Activated CD4-positive, alpha-beta T cell treated with anti-CD3 and anti-CD28 coated beads, Interleukin-2, Interleukin-6, amounts not matched to agents 100 ng/mL and 50 ng/mL, durations not matched to agents 16 hours and 8 hours (primary cell): ENCODE data around the gene SLC26A11.
"Not testable (repeated sequence)": the region's sequence is repeated elsewhere in the genome, so short reads cannot be mapped to it uniquely, and the experiment has no call there.

Source experiments
- DNase-seq: peaks from one replicate; pipeline ENCODE4 v3.0.0-alpha.2; 2020

The SLC26A11 gene

GRCh38 chr17:80245566-80246265 is 25.5 kb downstream of the SLC26A11 start:
- no peak for DNase-seq

GRCh38 chr17:80246266-80246681 is 26.0 kb downstream of the SLC26A11 start:
- DNase-seq = no peak

- no peak for DNase-seq
Observed at GRCh38 chr17:80246726-80247125, 26.5 kb downstream of the SLC26A11 start.

GRCh38 chr17:80247561-80247960 is 27.3 kb downstream of the SLC26A11 start:
- DNase-seq = no peak

GRCh38 chr17:80248001-80248893 is 28.0 kb downstream of the SLC26A11 start:
- no peak for DNase-seq

GRCh38 chr17:80248894-80249710 is 28.9 kb downstream of the SLC26A11 start:
- DNase-seq = no peak

GRCh38 chr17:80251966-80252365 is 31.7 kb downstream of the SLC26A11 start:
- DNase-seq = no peak

GRCh38 chr17:80252871-80253270 is 32.6 kb downstream of the SLC26A11 start:
- DNase-seq = peak; percentile 92

- DNase-seq = no peak
Observed at GRCh38 chr17:80253631-80254395, 33.6 kb downstream of the SLC26A11 start.

GRCh38 chr17:80254396-80255251 is 34.4 kb downstream of the SLC26A11 start:
- peak; percentile 95 for DNase-seq

- no peak for DNase-seq
Observed at GRCh38 chr17:80256034-80256350, 35.8 kb downstream of the SLC26A11 start.

- no peak for DNase-seq
Observed at GRCh38 chr17:80257716-80258213, 37.5 kb downstream of the SLC26A11 start.

- not testable (repeated sequence) for DNase-seq
Observed at GRCh38 chr17:80258296-80258695, 38.1 kb downstream of the SLC26A11 start.

- DNase-seq = no peak
Observed at GRCh38 chr17:80259457-80260068, 39.3 kb downstream of the SLC26A11 start.

- peak; percentile 87 for DNase-seq
Observed at GRCh38 chr17:80260069-80260535, 39.9 kb downstream of the SLC26A11 start.

GRCh38 chr17:80260791-80261158 is 40.5 kb downstream of the SLC26A11 start, which contains the start of gene RNF213:
Gene RNF213 (plus strand): TSS chr17:80260852. CDS start chr17:80263682, 2,830 bp downstream.
- peak; percentile 68 for DNase-seq

GRCh38 chr17:80261159-80261894 is 41.1 kb downstream of the SLC26A11 start:
- peak; percentile 88 for DNase-seq

GRCh38 chr17:80261895-80262279 is 41.7 kb downstream of the SLC26A11 start:
- DNase-seq = no peak

- no peak for DNase-seq
Observed at GRCh38 chr17:80262291-80262690, 42.1 kb downstream of the SLC26A11 start.

- no peak for DNase-seq
Observed at GRCh38 chr17:80262775-80263244, 42.6 kb downstream of the SLC26A11 start.
